ENCODE results near the gene APBA1. TPM values are rescaled to one million over a fixed set of nuclear protein-coding genes. Genes with fewer than 3 reads are reported as not detected.

Gene APBA1
- total RNA-seq, 1 donor from 2014 or later, result 5.9 TPM

- H3K79me2 ChIP-seq (ENCODE audit: insufficient read depth, low read length), result no peaks in the 10 kb centered on the region
- H3K9me3 ChIP-seq (ENCODE audit: insufficient read depth, low read depth, low read length), result no peaks in the 10 kb centered on the region
- H3K4me3 ChIP-seq (ENCODE audit: insufficient read depth, low read depth, low read length), result no peak overlapping the region
- FAIRE-seq (no peak), DNase-seq (ENCODE audit: low read depth) (no peak)
- peaks cover 6% of the 10 kb centered on the region for H3K9me3 Mint-ChIP-seq (ENCODE audit: unreplicated experiment)
- no peaks in the 10 kb centered on the region for H3K27me3 ChIP-seq (ENCODE audit: insufficient read depth, low read length)
- H3K4me1 ChIP-seq (ENCODE audit: insufficient read depth, low read length), result no peaks in the 10 kb centered on the region
- no peak overlapping the region for H2AFZ ChIP-seq (ENCODE audit: low read depth, low read length)
- TF ChIP-seq CTCF (IDR thresholded peaks at IDR 0.05; ENCODE audit: insufficient read depth, low read depth, low read length), result no peak
- TF ChIP-seq EZH2 (IDR thresholded peaks at IDR 0.05; ENCODE audit: insufficient read depth, low read length), result no peak
- H3K27ac ChIP-seq (ENCODE audit: low read depth, low read length), result no peak overlapping the region
- H3K27ac Mint-ChIP-seq (ENCODE audit: unreplicated experiment), result no peak overlapping the region
- no peaks in the 10 kb centered on the region for H4K20me1 ChIP-seq (ENCODE audit: insufficient read depth, low read length)
- peaks cover 20% of the 10 kb centered on the region for H3K27me3 Mint-ChIP-seq (ENCODE audit: low read depth, unreplicated experiment)
- H3K9ac ChIP-seq (ENCODE audit: low read length), result no peak overlapping the region
- no peaks in the 10 kb centered on the region for H3K36me3 ChIP-seq (ENCODE audit: insufficient read depth, low read length)
- H3K4me2 ChIP-seq (ENCODE audit: low read length), result no peak overlapping the region
- H3K4me1 Mint-ChIP-seq (ENCODE audit: low read depth, unreplicated experiment), result peaks cover under 1% of the 10 kb centered on the region
- H3K4me3 Mint-ChIP-seq (ENCODE audit: unreplicated experiment), result no peak overlapping the region
- H3K36me3 Mint-ChIP-seq (ENCODE audit: low read depth, unreplicated experiment), result peaks cover 3% of the 10 kb centered on the region
Observed at GRCh38 chr9:69593756-69594155, 78.4 kb downstream of the APBA1 start.

- H3K9me3 ChIP-seq (ENCODE audit: insufficient read depth, low read depth, low read length), result no peaks in the 10 kb centered on the region
- no peak for DNase-seq (ENCODE audit: low read depth)
- H3K4me3 Mint-ChIP-seq (ENCODE audit: unreplicated experiment), result no peak overlapping the region
- no peaks in the 10 kb centered on the region for H3K4me1 ChIP-seq (ENCODE audit: insufficient read depth, low read length)
- no peaks in the 10 kb centered on the region for H3K36me3 ChIP-seq (ENCODE audit: insufficient read depth, low read length)
- H4K20me1 ChIP-seq (ENCODE audit: insufficient read depth, low read length), result no peaks in the 10 kb centered on the region
- no peak for FAIRE-seq
- H3K27me3 Mint-ChIP-seq (ENCODE audit: low read depth, unreplicated experiment), result peaks cover 20% of the 10 kb centered on the region
- no peak overlapping the region for H3K9ac ChIP-seq (ENCODE audit: low read length)
- no peak overlapping the region for H3K4me3 ChIP-seq (ENCODE audit: insufficient read depth, low read depth, low read length)
- H3K27ac ChIP-seq (ENCODE audit: low read depth, low read length), result no peak overlapping the region
- H3K27ac Mint-ChIP-seq (ENCODE audit: unreplicated experiment), result no peak overlapping the region
- no peaks in the 10 kb centered on the region for H3K4me1 Mint-ChIP-seq (ENCODE audit: low read depth, unreplicated experiment)
- TF ChIP-seq CTCF (IDR thresholded peaks at IDR 0.05; ENCODE audit: insufficient read depth, low read depth, low read length) (no peak), EZH2 (IDR thresholded peaks at IDR 0.05; ENCODE audit: insufficient read depth, low read length) (no peak)
- no peak overlapping the region for H3K4me2 ChIP-seq (ENCODE audit: low read length)
- no peaks in the 10 kb centered on the region for H3K27me3 ChIP-seq (ENCODE audit: insufficient read depth, low read length)
- H3K9me3 Mint-ChIP-seq (ENCODE audit: unreplicated experiment), result peaks cover 6% of the 10 kb centered on the region
- H3K36me3 Mint-ChIP-seq (ENCODE audit: low read depth, unreplicated experiment), result peaks cover 2% of the 10 kb centered on the region
- H3K79me2 ChIP-seq (ENCODE audit: insufficient read depth, low read length), result no peaks in the 10 kb centered on the region
- no peak overlapping the region for H2AFZ ChIP-seq (ENCODE audit: low read depth, low read length)
Observed at GRCh38 chr9:69593301-69593700, 78.9 kb downstream of the APBA1 start.

- Histone ChIP-seq H2AFZ (ENCODE audit: low read depth, low read length) (no peak overlapping the region), H4K20me1 (ENCODE audit: insufficient read depth, low read length) (no peaks in the 10 kb centered on the region), H3K4me3 (ENCODE audit: insufficient read depth, low read depth, low read length) (no peak overlapping the region), H3K4me2 (ENCODE audit: low read length) (no peak overlapping the region), H3K4me1 (ENCODE audit: insufficient read depth, low read length) (peaks cover 3% of the 10 kb centered on the region), H3K36me3 (ENCODE audit: insufficient read depth, low read length) (no peaks in the 10 kb centered on the region), H3K27ac (ENCODE audit: low read depth, low read length) (no peak overlapping the region), H3K79me2 (ENCODE audit: insufficient read depth, low read length) (no peaks in the 10 kb centered on the region), H3K9ac (ENCODE audit: low read length) (no peak overlapping the region), H3K9me3 (ENCODE audit: insufficient read depth, low read depth, low read length) (no peaks in the 10 kb centered on the region), H3K27me3 (ENCODE audit: insufficient read depth, low read length) (no peaks in the 10 kb centered on the region)
- TF ChIP-seq CTCF (IDR thresholded peaks at IDR 0.05; ENCODE audit: insufficient read depth, low read depth, low read length) (no peak), EZH2 (IDR thresholded peaks at IDR 0.05; ENCODE audit: insufficient read depth, low read length) (no peak)
- peaks cover 21% of the 10 kb centered on the region for H3K27me3 Mint-ChIP-seq (ENCODE audit: low read depth, unreplicated experiment)
- no peak overlapping the region for H3K27ac Mint-ChIP-seq (ENCODE audit: unreplicated experiment)
- DNase-seq (ENCODE audit: low read depth), result no peak
- no peaks in the 10 kb centered on the region for H3K4me1 Mint-ChIP-seq (ENCODE audit: low read depth, unreplicated experiment)
- peaks cover 2% of the 10 kb centered on the region for H3K36me3 Mint-ChIP-seq (ENCODE audit: low read depth, unreplicated experiment)
- peaks cover 2% of the 10 kb centered on the region for H3K9me3 Mint-ChIP-seq (ENCODE audit: unreplicated experiment)
- FAIRE-seq, result no peak
- H3K4me3 Mint-ChIP-seq (ENCODE audit: unreplicated experiment), result no peak overlapping the region
Observed at GRCh38 chr9:69590266-69590665, 81.9 kb downstream of the APBA1 start.

All from astrocyte (in vitro differentiated cells and primary cell).